Medulla oblongata (tissue), 1 donor: ENCODE measurements around the gene C5orf22.

Experiments used
- DNase-seq: peaks from one replicate; pipeline ENCODE4 v3.0.0-alpha.2; 2015; ENCODE audit errors: extremely low spot score

The C5orf22 gene

DNA sequence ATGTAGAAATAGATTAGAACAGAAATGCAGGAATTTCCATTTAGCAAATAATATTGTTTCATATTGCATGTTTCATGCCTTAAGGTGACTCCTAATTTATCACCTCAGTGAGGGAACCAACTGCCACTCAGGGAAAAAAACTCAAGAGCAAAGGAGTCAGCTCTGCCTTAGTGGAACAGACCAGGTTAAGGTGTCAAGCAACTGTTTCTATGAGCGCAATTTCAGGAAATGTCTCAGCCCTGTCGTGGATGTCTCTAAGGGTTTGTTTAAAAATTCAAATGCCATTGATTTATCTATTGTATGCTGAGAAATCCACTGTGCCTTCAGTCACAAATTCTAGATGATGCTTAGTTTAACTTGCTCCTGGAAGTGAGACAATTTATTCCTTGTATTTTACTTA, 72.1 kb downstream of the C5orf22 start:
- no peak for DNase-seq

DNA sequence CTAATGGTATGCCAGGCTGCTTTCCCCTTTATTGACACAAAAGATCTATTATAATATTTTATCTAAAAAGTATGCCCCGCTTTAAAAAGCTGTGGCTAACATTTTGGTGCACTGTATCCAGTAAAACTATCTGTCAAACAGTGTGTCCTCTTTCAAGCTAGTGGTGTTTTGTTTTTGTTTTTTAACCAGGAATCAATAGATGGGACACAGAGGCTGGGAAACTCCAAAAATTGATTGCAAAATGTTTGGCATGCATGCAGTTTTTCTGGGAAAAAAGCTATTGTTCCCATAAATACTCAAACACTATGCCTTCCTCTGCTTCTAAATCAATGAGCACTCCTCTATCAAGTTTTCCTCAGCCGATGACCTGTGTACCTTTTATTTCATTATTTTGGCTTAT, 72.5 kb downstream of the C5orf22 start:
- DNase-seq, result no peak
